Tongue (tissue), 2 donors: ENCODE data around the gene DNAJC18. TPM values are rescaled to one million over a fixed set of nuclear protein-coding genes. Genes with fewer than 3 reads are reported as not detected.
"Not testable (repeated sequence)": the region's sequence is repeated elsewhere in the genome, so short reads cannot be mapped to it uniquely, and the experiment has no call there.

Source experiments
- DNase-seq: peaks from one replicate; pipeline ENCODE4 v3.0.0-alpha.2; 2015
- total RNA-seq: library from RNA; depleted of rRNA; stranded (reverse); fragments of >200 nt; gene quantifications from one replicate; pipeline ENCODE4 v1.2.3, GENCODE V29; 2014

The DNAJC18 gene
- total RNA-seq, 1 donor from 2014 or later, result 21.8 TPM

GRCh38 chr5:139426203-139426885 lies 13.0 kb downstream of the DNAJC18 start:
- no peak for DNase-seq

- DNase-seq, result no peak
Measured at GRCh38 chr5:139425497-139425896, 13.8 kb downstream of the DNAJC18 start.

- peak; percentile 88 for DNase-seq
Measured at GRCh38 chr5:139422307-139422893, 16.9 kb downstream of the DNAJC18 start.

- no peak for DNase-seq
Measured at GRCh38 chr5:139419226-139420192, 19.8 kb downstream of the DNAJC18 start.

- peak; percentile 56 for DNase-seq
Measured at GRCh38 chr5:139418793-139419192, 20.5 kb downstream of the DNAJC18 start.

DNA sequence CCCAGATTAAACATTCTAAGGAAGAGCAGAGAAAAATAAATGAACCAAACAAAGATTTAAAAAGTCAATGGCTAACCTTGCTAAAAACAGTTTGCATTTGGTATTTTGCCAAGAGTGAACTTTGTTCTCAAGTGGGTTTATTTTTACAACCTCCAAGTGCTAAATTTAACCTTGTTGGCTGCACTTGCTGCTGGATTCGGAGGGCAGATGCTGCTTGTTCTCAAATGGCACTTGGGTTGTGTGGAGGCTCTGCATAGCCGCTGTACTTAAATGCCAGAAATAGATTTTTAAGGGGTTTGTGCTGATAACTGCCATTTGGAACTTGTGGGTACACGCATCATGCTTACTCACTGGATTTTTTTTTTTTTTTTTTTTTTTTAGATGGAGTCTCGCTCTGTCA lies 22.1 kb downstream of the DNAJC18 start:
- DNase-seq, result peak; percentile 88

GRCh38 chr5:139416651-139417050 lies 22.7 kb downstream of the DNAJC18 start:
- no peak for DNase-seq

- DNase-seq, result no peak
Measured at GRCh38 chr5:139415869-139416268, 23.5 kb downstream of the DNAJC18 start.

DNA sequence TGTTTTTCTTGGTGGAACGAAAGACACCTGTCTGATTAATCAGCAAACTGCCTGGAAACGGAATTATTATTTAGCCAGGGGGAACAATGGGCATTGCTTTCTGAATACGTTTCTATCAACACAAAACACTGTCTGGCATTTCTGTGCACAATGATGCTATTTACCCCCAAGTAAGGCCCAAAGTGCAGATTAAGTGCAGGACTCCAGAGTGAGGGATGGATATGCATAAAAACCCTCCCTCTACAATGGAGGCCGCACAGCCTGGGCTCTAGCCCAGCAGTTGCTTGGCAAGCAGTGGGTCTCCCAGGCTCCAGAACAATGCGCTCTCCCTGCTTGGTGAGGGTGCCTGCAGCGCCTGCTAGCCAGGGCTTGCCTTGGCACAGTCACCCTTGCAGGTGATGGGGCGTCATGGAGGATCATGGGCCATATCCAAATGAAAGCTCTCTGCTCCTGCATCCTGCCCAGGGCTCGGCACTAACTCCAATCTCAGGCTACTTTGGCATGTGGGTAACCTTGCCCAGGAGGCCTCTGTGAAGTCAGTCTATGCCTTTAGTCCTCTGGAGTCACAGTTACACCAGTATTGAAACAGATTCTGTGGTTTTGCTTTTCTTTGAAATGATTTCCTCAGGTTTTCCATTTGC lies 24.0 kb downstream of the DNAJC18 start:
- peak; percentile 33 for DNase-seq

DNA sequence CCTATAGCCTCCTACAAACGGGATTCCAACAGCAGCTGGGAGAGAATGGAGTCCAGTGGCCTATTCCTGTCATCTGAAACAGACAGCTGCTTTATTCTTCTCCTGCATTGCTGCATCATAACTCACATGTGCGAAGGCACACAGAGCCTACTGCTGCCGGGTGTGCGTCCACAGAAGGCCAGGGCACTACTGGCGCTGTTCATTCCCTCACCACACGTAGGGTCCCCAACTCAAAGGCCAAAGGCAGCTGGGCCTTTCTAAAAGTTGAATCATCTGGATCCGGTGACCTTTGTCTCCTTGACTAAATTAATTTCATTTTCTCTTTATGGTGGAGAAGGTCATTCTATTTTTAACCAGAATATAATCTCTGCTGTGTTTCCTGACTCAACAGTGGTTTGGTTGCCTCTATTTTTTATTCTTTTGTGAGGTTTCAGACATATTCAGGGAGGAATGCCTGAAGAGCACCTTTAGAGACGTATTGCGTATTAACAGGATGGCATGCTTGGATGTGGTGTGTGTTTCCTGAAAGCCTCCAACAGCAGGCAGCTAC lies 24.7 kb downstream of the DNAJC18 start:
- peak; percentile 95 for DNase-seq

DNA sequence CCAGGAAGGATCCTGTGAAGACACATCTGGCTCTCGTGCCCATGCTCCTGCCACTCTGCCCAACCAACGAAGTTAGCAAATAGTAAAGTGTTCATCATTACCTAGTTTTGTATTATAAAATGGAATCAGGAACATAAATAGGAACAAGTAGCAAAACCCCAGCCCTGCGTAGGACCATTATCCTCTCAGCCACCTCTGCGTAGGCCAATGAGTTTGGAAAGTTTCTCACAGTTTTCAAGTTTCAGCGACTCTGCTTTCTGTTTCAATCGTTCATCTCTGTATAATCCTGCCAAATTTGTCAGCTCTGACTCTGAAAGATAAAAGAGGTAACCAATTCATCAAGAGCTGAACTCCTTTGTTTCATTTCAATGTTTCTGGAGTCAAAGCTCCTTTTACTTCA lies 25.4 kb downstream of the DNAJC18 start:
- DNase-seq, result no peak

GRCh38 chr5:139413153-139413552 lies 26.2 kb downstream of the DNAJC18 start:
- DNase-seq, result no peak

DNA sequence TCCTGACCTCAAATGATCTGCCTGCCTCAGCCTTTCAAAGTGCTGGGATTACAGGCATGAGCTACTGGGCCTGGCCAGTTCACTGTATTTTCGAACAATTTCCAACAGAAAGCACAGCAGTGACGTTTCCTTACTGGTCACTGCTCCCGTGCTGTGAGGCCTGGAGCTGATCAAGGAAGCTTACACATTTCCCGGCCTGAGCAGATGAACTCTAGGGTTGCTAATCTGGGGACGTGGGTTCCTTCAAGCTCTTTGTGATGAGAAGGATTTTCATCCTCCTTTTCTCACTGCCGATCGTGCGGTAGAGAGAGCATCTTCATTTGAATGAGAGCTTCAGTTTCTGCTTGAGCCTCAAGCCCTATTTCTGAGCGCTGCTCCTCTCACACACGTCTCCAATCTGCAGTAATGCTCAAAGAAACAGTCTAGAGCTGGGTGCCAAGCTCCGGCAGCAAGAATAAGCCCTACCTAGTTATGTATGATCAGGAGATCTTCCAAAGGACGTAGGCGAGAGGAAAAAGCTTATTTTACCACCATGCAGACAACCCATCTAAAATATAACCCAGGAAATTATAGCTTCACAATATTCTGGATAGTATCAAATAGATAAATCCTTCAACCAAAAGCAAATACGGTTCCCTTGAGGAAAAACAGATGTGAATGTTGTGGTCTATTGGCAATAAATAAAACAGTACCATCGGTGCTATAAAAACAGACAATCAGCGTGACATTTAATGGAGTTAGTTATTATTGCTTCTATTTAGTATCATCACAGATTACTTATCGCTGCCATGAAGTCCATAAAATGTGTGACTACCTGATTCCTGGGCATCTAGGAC lies 28.1 kb downstream of the DNAJC18 start:
- DNase-seq, result no peak

- DNase-seq, result no peak
Measured at GRCh38 chr5:139410121-139410992, 29.0 kb downstream of the DNAJC18 start.

GRCh38 chr5:139409116-139409515 lies 30.2 kb downstream of the DNAJC18 start:
- not testable (repeated sequence) for DNase-seq

DNA sequence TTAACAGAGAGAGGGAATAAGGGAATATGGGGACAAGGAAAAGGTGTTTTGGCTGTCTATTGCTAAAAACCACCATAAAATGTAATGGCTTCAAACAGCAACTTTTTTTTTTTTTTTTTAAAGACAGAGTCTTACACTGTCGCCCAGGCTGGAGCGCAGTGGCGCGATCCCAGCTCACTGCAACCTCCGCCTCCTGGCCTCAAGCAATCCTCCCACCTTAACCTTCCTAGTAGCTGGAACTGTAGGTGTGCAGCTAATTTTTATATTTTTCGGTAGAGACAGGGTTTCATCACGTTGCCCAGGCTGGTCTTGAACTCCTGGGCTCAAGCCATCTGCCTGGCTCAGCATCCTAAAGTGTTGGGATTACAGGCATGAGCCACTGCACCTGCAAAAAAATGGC lies 31.1 kb downstream of the DNAJC18 start:
- no peak for DNase-seq

- DNase-seq, result no peak
Measured at GRCh38 chr5:139407517-139407916, 31.8 kb downstream of the DNAJC18 start.

DNA sequence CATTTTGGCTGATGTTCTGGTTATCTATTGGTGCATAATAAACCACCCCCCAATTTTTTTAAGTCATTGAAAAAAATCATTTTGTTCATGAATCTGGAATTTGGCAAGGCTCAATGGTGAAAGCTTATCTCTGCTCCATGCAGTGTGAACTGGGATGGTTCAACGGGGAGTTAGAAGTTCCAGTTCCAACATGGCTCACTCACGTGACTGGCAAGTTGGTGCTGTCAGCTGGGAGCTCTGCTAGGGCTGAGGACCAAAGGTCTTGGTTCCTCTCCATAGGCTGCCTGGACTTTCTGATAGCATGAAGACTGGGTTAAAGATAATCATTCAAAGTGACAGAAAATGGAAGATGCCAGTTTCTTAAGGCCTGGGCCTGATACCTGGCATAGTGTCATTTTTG lies 32.4 kb downstream of the DNAJC18 start:
- DNase-seq, result no peak

- DNase-seq, result no peak
Measured at GRCh38 chr5:139404484-139404840, 34.9 kb downstream of the DNAJC18 start.

GRCh38 chr5:139403787-139404483 lies 35.4 kb downstream of the DNAJC18 start, which contains the start of gene SPATA24:
TSS of gene SPATA24 (minus strand) at chr5:139404089. CDS start at chr5:139404060, 29 bp downstream.
- DNase-seq, result peak; percentile 99
